Measurements from ENCODE around the gene VWCE.
A peak's percentile ranks its signal among the peaks of the same experiment; 100 is the strongest.

VWCE gene

GRCh38 chr11:61338783-61339489 is 43.8 kb upstream of the VWCE start:
- no peak overlapping the region for H3K4me3 ChIP-seq (ENCODE audit: low read length)
- no peak for TF ChIP-seq CTCF (conservative IDR thresholded peaks at IDR 0.05; ENCODE audit: low read length)
- DNase-seq (ENCODE audit: low read depth) = no peak

GRCh38 chr11:61337706-61338470 is 42.8 kb upstream of the VWCE start:
- H3K4me3 ChIP-seq (ENCODE audit: low read length) = no peak overlapping the region
- TF ChIP-seq CTCF (conservative IDR thresholded peaks at IDR 0.05; ENCODE audit: low read length) = no peak
- no peak for DNase-seq (ENCODE audit: low read depth)

- H3K4me3 ChIP-seq (ENCODE audit: low read length) = no peak overlapping the region
- peak; percentile 95 for TF ChIP-seq CTCF (conservative IDR thresholded peaks at IDR 0.05; ENCODE audit: low read length)
- DNase-seq (ENCODE audit: low read depth) = peak; percentile 67
Observed at GRCh38 chr11:61336171-61336935, 41.2 kb upstream of the VWCE start.

GRCh38 chr11:61335355-61335710 is 40.2 kb upstream of the VWCE start:
- no peak for TF ChIP-seq CTCF (conservative IDR thresholded peaks at IDR 0.05; ENCODE audit: low read length)
- no peak overlapping the region for H3K4me3 ChIP-seq (ENCODE audit: low read length)
- DNase-seq (ENCODE audit: low read depth) = no peak

GRCh38 chr11:61334434-61335354 is 39.6 kb upstream of the VWCE start:
- DNase-seq (ENCODE audit: low read depth) = no peak
- TF ChIP-seq CTCF (conservative IDR thresholded peaks at IDR 0.05; ENCODE audit: low read length) = no peak
- H3K4me3 ChIP-seq (ENCODE audit: low read length) = no peak overlapping the region

- no peak for TF ChIP-seq CTCF (conservative IDR thresholded peaks at IDR 0.05; ENCODE audit: low read length)
- H3K4me3 ChIP-seq (ENCODE audit: low read length) = peak overlapping the region; percentile 90
- DNase-seq (ENCODE audit: low read depth) = no peak
Observed at GRCh38 chr11:61333550-61334433, 38.7 kb upstream of the VWCE start.
